Central memory CD8-positive, alpha-beta T cell (primary cell): ENCODE data around the gene STYK1.

Experiments
- ATAC-seq: fragments of 150-1000 bp; cut with Tn5 transposase; replicated peaks from 2 replicates; pipeline ENCODE4 v1.10.0; 2022; ENCODE audit warnings: mild to moderate bottlenecking, moderate FRiP score, moderate number of reproducible peaks; ENCODE audit not compliant: poor library complexity, severe bottlenecking; ENCODE audit errors: extremely low read depth
- DNase-seq, 2 donors: peaks; one replicate each; pipeline ENCODE4 v3.0.0; 2021; ENCODE audit warnings: low spot score in 2 of 2
- H3K27ac Mint-ChIP-seq: one replicate; pipeline ENCODE4 v1.8.0; 2022; ENCODE audit warnings: low read depth, mild to moderate bottlenecking, moderate library complexity, mixed read lengths
- H3K27me3 Mint-ChIP-seq: one replicate; pipeline ENCODE4 v1.8.0; 2022; ENCODE audit warnings: mixed read lengths
- H3K36me3 Mint-ChIP-seq: one replicate; pipeline ENCODE4 v1.8.0; 2022; ENCODE audit warnings: mild to moderate bottlenecking, moderate library complexity, mixed read lengths; ENCODE audit not compliant: insufficient read depth
- H3K4me1 Mint-ChIP-seq: one replicate; pipeline ENCODE4 v1.8.0; 2022; ENCODE audit warnings: mixed read lengths
- H3K4me3 Mint-ChIP-seq: one replicate; pipeline ENCODE4 v1.8.0; 2022; ENCODE audit warnings: mild to moderate bottlenecking, moderate library complexity, mixed read lengths
- H3K9me3 Mint-ChIP-seq: one replicate; pipeline ENCODE4 v1.8.0; 2022; ENCODE audit warnings: mixed read lengths

Gene STYK1

GRCh38 chr12:10709808-10710207 is 36.0 kb upstream of the STYK1 start:
- Mint-ChIP-seq H3K9me3 (no peaks in the 10 kb centered on the region), H3K36me3 (peaks cover 40% of the 10 kb centered on the region), H3K27ac (no peak overlapping the region), H3K4me3 (no peak overlapping the region), H3K27me3 (no peaks in the 10 kb centered on the region), H3K4me1 (no peaks in the 10 kb centered on the region)
- ATAC-seq, result no peak
- DNase-seq, result no peak

DNA sequence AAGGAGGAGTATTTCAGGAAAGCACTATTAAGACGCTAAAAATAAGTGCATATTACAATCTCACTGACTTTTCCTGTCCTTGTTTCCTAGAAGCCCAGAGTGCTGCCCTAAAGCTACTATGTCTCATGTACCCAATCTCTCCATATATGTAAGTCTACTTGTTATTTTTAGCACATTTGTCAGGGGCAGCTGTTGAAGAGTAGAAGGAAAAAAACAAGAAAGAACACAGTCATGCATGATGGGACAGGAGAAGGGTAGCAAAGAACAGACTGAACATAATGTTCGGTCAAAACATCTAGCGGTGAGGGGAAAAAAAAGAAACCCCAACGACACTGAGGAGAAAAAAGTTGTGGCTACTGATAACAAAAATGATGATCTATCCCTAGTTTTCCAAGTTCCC is 35.0 kb upstream of the STYK1 start:
- Mint-ChIP-seq H3K9me3 (no peaks in the 10 kb centered on the region), H3K27me3 (no peaks in the 10 kb centered on the region), H3K4me3 (no peak overlapping the region), H3K27ac (peak overlapping the region; percentile 36), H3K36me3 (peaks cover 39% of the 10 kb centered on the region), H3K4me1 (no peaks in the 10 kb centered on the region)
- no peak for ATAC-seq
- DNase-seq, result no peak

- peaks cover 41% of the 10 kb centered on the region for H3K36me3 Mint-ChIP-seq
- peaks cover 8% of the 10 kb centered on the region for H3K4me1 Mint-ChIP-seq
- H3K27ac Mint-ChIP-seq, result no peak overlapping the region
- no peaks in the 10 kb centered on the region for H3K27me3 Mint-ChIP-seq
- H3K9me3 Mint-ChIP-seq, result no peaks in the 10 kb centered on the region
- DNase-seq, result no peak
- no peak for ATAC-seq
- no peak overlapping the region for H3K4me3 Mint-ChIP-seq
These were observed 31.8 kb upstream of the STYK1 start for GRCh38 chr12:10705655-10706054.

GRCh38 chr12:10701843-10702242 is 28.0 kb upstream of the STYK1 start:
- peaks cover 32% of the 10 kb centered on the region for H3K36me3 Mint-ChIP-seq
- H3K4me3 Mint-ChIP-seq, result peak overlapping the region; percentile 29
- H3K27me3 Mint-ChIP-seq, result no peaks in the 10 kb centered on the region
- ATAC-seq, result no peak
- H3K4me1 Mint-ChIP-seq, result peaks cover 8% of the 10 kb centered on the region
- H3K9me3 Mint-ChIP-seq, result no peaks in the 10 kb centered on the region
- no peak for DNase-seq
- H3K27ac Mint-ChIP-seq, result peak overlapping the region; percentile 73

GRCh38 chr12:10701131-10701681 is 27.4 kb upstream of the STYK1 start:
- no peaks in the 10 kb centered on the region for H3K9me3 Mint-ChIP-seq
- DNase-seq (no peak), ATAC-seq (peak; percentile 58)
- H3K4me3 Mint-ChIP-seq, result peak overlapping the region; percentile 29
- peaks cover 31% of the 10 kb centered on the region for H3K36me3 Mint-ChIP-seq
- no peaks in the 10 kb centered on the region for H3K27me3 Mint-ChIP-seq
- H3K27ac Mint-ChIP-seq, result peak overlapping the region; percentile 73
- H3K4me1 Mint-ChIP-seq, result peaks cover 8% of the 10 kb centered on the region

- Mint-ChIP-seq H3K36me3 (peaks cover 30% of the 10 kb centered on the region), H3K4me3 (peak overlapping the region; percentile 29), H3K27ac (no peak overlapping the region), H3K4me1 (peaks cover 8% of the 10 kb centered on the region), H3K27me3 (no peaks in the 10 kb centered on the region), H3K9me3 (no peaks in the 10 kb centered on the region)
- no peak for DNase-seq
- no peak for ATAC-seq
These were observed 26.7 kb upstream of the STYK1 start for GRCh38 chr12:10700581-10700980.

DNA sequence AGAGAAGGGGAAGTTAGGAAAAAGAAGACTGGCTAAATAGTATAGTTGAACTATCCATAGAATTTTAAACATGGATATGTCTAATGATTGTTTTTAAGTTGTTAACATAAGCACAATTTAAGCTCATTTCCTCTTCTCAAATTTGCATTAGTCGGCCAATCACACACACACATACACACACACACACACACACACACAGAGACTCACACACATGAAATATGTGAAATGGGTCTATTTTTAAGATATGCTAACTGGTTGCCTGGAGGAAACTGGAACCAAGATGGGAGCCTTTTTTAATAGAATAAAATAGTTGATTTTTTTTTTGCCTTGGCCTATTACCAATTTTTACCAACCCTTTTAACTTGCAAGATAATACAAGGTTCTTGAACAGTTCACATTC is 24.0 kb upstream of the STYK1 start:
- no peaks in the 10 kb centered on the region for H3K9me3 Mint-ChIP-seq
- H3K27ac Mint-ChIP-seq, result no peak overlapping the region
- no peak overlapping the region for H3K4me3 Mint-ChIP-seq
- no peaks in the 10 kb centered on the region for H3K27me3 Mint-ChIP-seq
- DNase-seq (no peak), ATAC-seq (no peak)
- H3K4me1 Mint-ChIP-seq, result peaks cover 8% of the 10 kb centered on the region
- H3K36me3 Mint-ChIP-seq, result peaks cover 22% of the 10 kb centered on the region

DNA sequence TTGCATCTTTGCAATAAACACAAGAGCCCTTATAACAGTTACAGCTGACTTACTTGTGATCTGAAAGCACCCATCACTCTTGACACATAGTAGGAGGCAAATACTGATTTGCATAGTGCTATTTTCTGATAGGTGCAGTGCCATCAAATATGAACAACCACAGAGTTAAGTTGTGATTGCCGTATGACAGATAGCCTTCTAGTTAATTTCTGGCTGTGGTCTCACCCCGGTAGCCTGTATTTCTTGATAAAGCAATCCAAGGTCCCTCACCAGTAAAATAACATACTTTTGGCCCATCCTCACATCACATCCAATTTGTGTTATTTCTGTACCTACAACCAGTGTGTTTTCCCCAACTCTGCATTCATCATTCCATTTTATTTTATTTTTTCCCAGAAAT is 23.3 kb upstream of the STYK1 start:
- Mint-ChIP-seq H3K4me3 (no peak overlapping the region), H3K36me3 (peaks cover 18% of the 10 kb centered on the region), H3K4me1 (peaks cover 8% of the 10 kb centered on the region), H3K27me3 (no peaks in the 10 kb centered on the region), H3K9me3 (no peaks in the 10 kb centered on the region), H3K27ac (no peak overlapping the region)
- ATAC-seq (no peak), DNase-seq (no peak)

- Mint-ChIP-seq H3K4me3 (no peak overlapping the region), H3K27ac (no peak overlapping the region), H3K27me3 (no peaks in the 10 kb centered on the region), H3K36me3 (no peaks in the 10 kb centered on the region), H3K4me1 (no peaks in the 10 kb centered on the region), H3K9me3 (no peaks in the 10 kb centered on the region)
- DNase-seq (no peak), ATAC-seq (no peak)
These were observed 17.1 kb upstream of the STYK1 start for GRCh38 chr12:10690906-10691305.

DNA sequence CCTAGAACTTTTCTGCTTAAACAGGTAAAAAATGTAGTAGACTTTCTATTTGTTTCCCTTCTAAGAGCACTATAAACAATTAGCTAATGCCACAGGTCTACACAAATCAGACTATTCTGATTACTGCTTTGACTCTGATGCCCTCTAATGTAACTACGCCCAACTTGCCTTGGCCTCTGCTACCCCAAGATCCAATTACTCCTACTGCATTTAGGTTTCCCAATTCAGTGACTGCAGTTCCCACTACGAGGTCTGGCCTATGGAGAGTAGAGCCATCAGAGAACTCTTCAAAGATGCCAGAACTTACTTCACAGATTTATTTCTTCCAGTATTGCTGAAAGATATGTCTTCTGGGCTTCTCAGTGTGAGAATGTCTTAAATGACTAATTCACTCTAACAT is 15.3 kb upstream of the STYK1 start:
- Mint-ChIP-seq H3K27me3 (peaks cover 11% of the 10 kb centered on the region), H3K27ac (no peak overlapping the region), H3K4me1 (no peaks in the 10 kb centered on the region), H3K9me3 (no peaks in the 10 kb centered on the region), H3K36me3 (no peaks in the 10 kb centered on the region), H3K4me3 (no peak overlapping the region)
- DNase-seq (no peak), ATAC-seq (no peak)

- no peak overlapping the region for H3K4me3 Mint-ChIP-seq
- H3K36me3 Mint-ChIP-seq, result no peaks in the 10 kb centered on the region
- H3K4me1 Mint-ChIP-seq, result no peaks in the 10 kb centered on the region
- H3K27me3 Mint-ChIP-seq, result peaks cover 11% of the 10 kb centered on the region
- ATAC-seq (no peak), DNase-seq (no peak)
- no peaks in the 10 kb centered on the region for H3K9me3 Mint-ChIP-seq
- no peak overlapping the region for H3K27ac Mint-ChIP-seq
These were observed 14.2 kb upstream of the STYK1 start for GRCh38 chr12:10688042-10688441.

- H3K4me3 Mint-ChIP-seq, result peak overlapping the region; percentile 85
- DNase-seq, result peak; percentile 34 to 56
- peaks cover 17% of the 10 kb centered on the region for H3K36me3 Mint-ChIP-seq
- H3K9me3 Mint-ChIP-seq, result no peaks in the 10 kb centered on the region
- ATAC-seq, result peak; percentile 60
- peaks cover 69% of the 10 kb centered on the region for H3K4me1 Mint-ChIP-seq
- peak overlapping the region; percentile 93 for H3K27ac Mint-ChIP-seq
- H3K27me3 Mint-ChIP-seq, result no peaks in the 10 kb centered on the region
These were observed 1.5 kb downstream of the STYK1 start for GRCh38 chr12:10672231-10672868.

- ATAC-seq (no peak), DNase-seq (no peak)
- Mint-ChIP-seq H3K27ac (peak overlapping the region; percentile 71), H3K9me3 (no peaks in the 10 kb centered on the region), H3K27me3 (no peaks in the 10 kb centered on the region), H3K4me3 (no peak overlapping the region), H3K4me1 (peaks cover 64% of the 10 kb centered on the region), H3K36me3 (peaks cover 17% of the 10 kb centered on the region)
These were observed 4.3 kb downstream of the STYK1 start for GRCh38 chr12:10669533-10669932.
